DOHH2 (cell line): Measurements from ENCODE around the gene RNF19B.

Experiments used
- H3F3A ChIP-seq: fragments of 200-600 bp; sonication (generic), shearing (Covaris generic); 2 replicates; pipeline ENCODE4 v1.6.0; 2016; ENCODE audit warnings: antibody characterized with exemption, mild to moderate bottlenecking; ENCODE audit not compliant: control insufficient read depth, insufficient read depth
- H3K27ac ChIP-seq: fragments of 200-600 bp; sonication (generic); 2 replicates; pipeline ENCODE4 v1.5.1; 2014; ENCODE audit warnings: low read depth, mild to moderate bottlenecking, low read length, moderate library complexity
- H3K27me3 ChIP-seq: fragments of 200-600 bp; sonication (generic); 2 replicates; pipeline ENCODE4 v1.6.1; 2014; ENCODE audit warnings: mild to moderate bottlenecking, low read length, mixed read lengths; ENCODE audit not compliant: control insufficient read depth
- H3K36me3 ChIP-seq: fragments of 200-600 bp; sonication (generic); 2 replicates; pipeline ENCODE4 v1.6.1; 2014; ENCODE audit warnings: mild to moderate bottlenecking, low read length, moderate library complexity, mixed read lengths; ENCODE audit not compliant: control insufficient read depth
- H3K4me1 ChIP-seq: fragments of 200-600 bp; sonication (generic); 2 replicates; pipeline ENCODE4 v1.6.1; 2014; ENCODE audit warnings: mild to moderate bottlenecking, low read length, mixed read lengths; ENCODE audit not compliant: control insufficient read depth
- H3K4me2 ChIP-seq: fragments of 200-600 bp; sonication (generic); 2 replicates; pipeline ENCODE4 v1.6.0; 2014; ENCODE audit warnings: mild to moderate bottlenecking, low read length, moderate library complexity
- H3K4me3 ChIP-seq: fragments of 200-600 bp; sonication (generic); 2 replicates; pipeline ENCODE4 v1.5.1; 2014; ENCODE audit warnings: mild to moderate bottlenecking, low read length, mixed read lengths
- H3K79me2 ChIP-seq: fragments of 200-600 bp; sonication (generic); 2 replicates; pipeline ENCODE4 v1.6.1; 2014; ENCODE audit warnings: mild to moderate bottlenecking, low read length, mixed read lengths; ENCODE audit not compliant: control insufficient read depth
- H3K9me2 ChIP-seq: fragments of 200-600 bp; sonication (generic); replicated peaks from 2 replicates; pipeline ENCODE4 v1.6.1; 2014; ENCODE audit warnings: mild to moderate bottlenecking, low read length, mixed read lengths; ENCODE audit not compliant: control insufficient read depth
- H3K9me3 ChIP-seq: fragments of 200-600 bp; sonication (generic); 2 replicates; pipeline ENCODE4 v1.6.1; 2014; ENCODE audit warnings: antibody characterized with exemption, low read length, mixed read lengths; ENCODE audit not compliant: control insufficient read depth, insufficient read depth
- H4K20me1 ChIP-seq: fragments of 200-600 bp; sonication (generic); 2 replicates; pipeline ENCODE4 v1.6.0; 2014; ENCODE audit warnings: low read depth, mild to moderate bottlenecking, antibody characterized with exemption, low read length, moderate library complexity; ENCODE audit not compliant: control insufficient read depth, insufficient read depth
- CTCF ChIP-seq: fragments of 200-600 bp; sonication (generic); IDR thresholded peaks from one replicate; pipeline ENCODE4 v1.5.1; 2014; ENCODE audit warnings: antibody characterized with exemption, mild to moderate bottlenecking, low read depth, low read length; ENCODE audit not compliant: poor library complexity, severe bottlenecking
- EZH2phosphoT487 ChIP-seq: fragments of 200-600 bp; sonication (generic); IDR thresholded peaks from 2 replicates; pipeline ENCODE4 v1.6.1; 2017; ENCODE audit warnings: borderline replicate concordance, mild to moderate bottlenecking, antibody characterized with exemption, low read length, moderate library complexity, mixed read lengths

Gene RNF19B

DNA sequence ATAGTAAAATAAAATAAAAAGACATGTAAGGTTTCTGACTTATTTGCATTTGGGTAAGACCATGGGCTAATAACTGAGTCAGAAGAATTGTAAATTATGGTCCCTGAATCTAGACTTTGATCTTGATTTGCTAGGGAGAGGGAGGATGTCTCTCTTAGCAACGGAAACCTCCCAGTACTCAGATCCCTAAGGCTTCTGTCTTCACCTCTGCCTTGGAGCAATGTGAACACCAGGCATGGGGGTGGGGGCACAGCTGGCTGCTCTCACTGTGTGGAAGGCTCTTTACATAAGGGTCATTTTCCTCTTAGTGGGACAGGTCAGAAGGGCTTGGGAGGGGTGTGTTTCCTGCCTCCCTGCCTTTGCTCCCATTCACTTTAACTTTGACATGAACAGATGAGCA lies 46.4 kb downstream of the RNF19B start:
- Histone ChIP-seq H3K4me2 (no peak overlapping the region), H3K27ac (no peak overlapping the region), H3K4me3 (no peak overlapping the region), H3K4me1 (no peaks in the 10 kb centered on the region), H3F3A (no peaks in the 10 kb centered on the region), H3K36me3 (no peaks in the 10 kb centered on the region), H3K79me2 (no peaks in the 10 kb centered on the region), H3K9me3 (no peaks in the 10 kb centered on the region), H3K27me3 (peaks cover 20% of the 10 kb centered on the region), H4K20me1 (no peaks in the 10 kb centered on the region), H3K9me2 (no peaks in the 10 kb centered on the region)
- no peak for TF ChIP-seq CTCF
- no peak for TF ChIP-seq EZH2phosphoT487

DNA sequence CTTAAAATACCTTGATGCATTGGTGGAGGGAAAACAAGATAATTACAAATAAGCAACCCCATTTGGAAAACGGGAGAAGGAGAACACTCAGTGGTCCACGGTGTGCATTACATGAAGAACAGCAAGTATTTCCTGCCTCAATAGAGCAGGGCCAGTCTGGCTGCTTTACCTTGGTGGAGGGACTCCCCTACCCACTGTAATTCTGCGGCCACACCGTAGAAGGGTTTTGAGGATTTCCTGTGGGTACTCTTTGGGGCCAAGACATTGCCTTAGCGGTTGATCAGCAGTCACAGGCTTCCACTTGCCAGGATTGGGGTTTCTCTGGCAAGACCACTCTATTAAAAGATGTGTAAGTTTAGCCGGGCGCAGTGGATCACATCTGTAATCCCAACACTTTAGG lies 47.1 kb downstream of the RNF19B start:
- Histone ChIP-seq H3K27me3 (peaks cover 14% of the 10 kb centered on the region), H3K4me2 (no peak overlapping the region)

GRCh38 chr1:32915766-32916706 lies 48.6 kb downstream of the RNF19B start:
- H3K27me3 ChIP-seq = peaks cover 14% of the 10 kb centered on the region
- no peaks in the 10 kb centered on the region for H3K79me2 ChIP-seq
- H4K20me1 ChIP-seq = no peaks in the 10 kb centered on the region
- H3K9me2 ChIP-seq = no peaks in the 10 kb centered on the region
- H3K27ac ChIP-seq = no peak overlapping the region
- no peak overlapping the region for H3K4me2 ChIP-seq
- H3K36me3 ChIP-seq = no peaks in the 10 kb centered on the region
- TF ChIP-seq EZH2phosphoT487 = no peak
- TF ChIP-seq CTCF = no peak
- no peaks in the 10 kb centered on the region for H3K9me3 ChIP-seq
- H3K4me1 ChIP-seq = no peaks in the 10 kb centered on the region
- H3K4me3 ChIP-seq = no peak overlapping the region
- no peaks in the 10 kb centered on the region for H3F3A ChIP-seq

More for the DNA sequence above, 47.1 kb downstream of the RNF19B start:
- no peak overlapping the region for H3K4me3 ChIP-seq
- no peaks in the 10 kb centered on the region for H3K9me3 ChIP-seq
- no peaks in the 10 kb centered on the region for H4K20me1 ChIP-seq
- no peaks in the 10 kb centered on the region for H3F3A ChIP-seq
- no peaks in the 10 kb centered on the region for H3K79me2 ChIP-seq
- H3K27ac ChIP-seq = no peak overlapping the region
- H3K9me2 ChIP-seq = no peaks in the 10 kb centered on the region
- no peaks in the 10 kb centered on the region for H3K4me1 ChIP-seq
- TF ChIP-seq EZH2phosphoT487 = no peak
- TF ChIP-seq CTCF = no peak
- H3K36me3 ChIP-seq = no peaks in the 10 kb centered on the region
